Measurements from ENCODE around the gene ZNF724.
"Not testable (repeated sequence)": the region's sequence is repeated elsewhere in the genome, so short reads cannot be mapped to it uniquely, and the experiment has no call there.

DNA sequence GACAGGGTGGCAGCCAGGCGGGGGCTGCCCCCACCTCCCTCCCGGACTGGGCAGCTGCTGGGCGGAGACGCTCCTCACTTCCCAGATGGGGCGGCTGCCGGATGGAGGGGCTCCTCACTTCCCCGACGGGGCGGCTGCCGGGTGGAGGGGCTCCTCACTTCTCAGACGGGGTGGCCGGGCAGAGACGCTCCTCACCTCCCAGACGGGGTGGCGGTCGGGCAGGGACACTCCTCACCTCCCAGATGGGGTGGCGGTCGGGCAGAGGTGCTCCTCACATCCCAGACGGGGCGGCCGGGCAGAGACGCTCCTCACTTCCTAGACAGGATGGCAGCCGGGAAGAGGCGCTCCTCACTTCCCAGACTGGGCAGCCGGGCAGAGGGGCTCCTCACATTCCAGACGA lies 39.8 kb upstream of the ZNF724 start:
- TF ChIP-seq, protein P1, sequence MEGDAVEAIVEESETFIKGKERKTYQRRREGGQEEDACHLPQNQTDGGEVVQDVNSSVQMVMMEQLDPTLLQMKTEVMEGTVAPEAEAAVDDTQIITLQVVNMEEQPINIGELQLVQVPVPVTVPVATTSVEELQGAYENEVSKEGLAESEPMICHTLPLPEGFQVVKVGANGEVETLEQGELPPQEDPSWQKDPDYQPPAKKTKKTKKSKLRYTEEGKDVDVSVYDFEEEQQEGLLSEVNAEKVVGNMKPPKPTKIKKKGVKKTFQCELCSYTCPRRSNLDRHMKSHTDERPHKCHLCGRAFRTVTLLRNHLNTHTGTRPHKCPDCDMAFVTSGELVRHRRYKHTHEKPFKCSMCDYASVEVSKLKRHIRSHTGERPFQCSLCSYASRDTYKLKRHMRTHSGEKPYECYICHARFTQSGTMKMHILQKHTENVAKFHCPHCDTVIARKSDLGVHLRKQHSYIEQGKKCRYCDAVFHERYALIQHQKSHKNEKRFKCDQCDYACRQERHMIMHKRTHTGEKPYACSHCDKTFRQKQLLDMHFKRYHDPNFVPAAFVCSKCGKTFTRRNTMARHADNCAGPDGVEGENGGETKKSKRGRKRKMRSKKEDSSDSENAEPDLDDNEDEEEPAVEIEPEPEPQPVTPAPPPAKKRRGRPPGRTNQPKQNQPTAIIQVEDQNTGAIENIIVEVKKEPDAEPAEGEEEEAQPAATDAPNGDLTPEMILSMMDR (conservative IDR thresholded peaks at IDR 0.05; ENCODE audit: low read depth, low read length), result not testable (repeated sequence)
- not testable (repeated sequence) for TF ChIP-seq CHD1 (IDR thresholded peaks at IDR 0.05; ENCODE audit: low read depth, low read length); RAD21 (IDR thresholded peaks at IDR 0.05; ENCODE audit: low read length); RCOR1 (IDR thresholded peaks at IDR 0.05; ENCODE audit: insufficient replicate concordance, low read length); POLR2A (IDR thresholded peaks at IDR 0.05; ENCODE audit: low read depth, low read length)

Measured in IMR-90 (cell line).